COR-L47 (cell line): ENCODE results near the gene OGT.
"Not testable (repeated sequence)": the region's sequence is repeated elsewhere in the genome, so short reads cannot be mapped to it uniquely, and the experiment has no call there.

ENCODE experiments used
- DNase-seq: peaks from one replicate; lab custom pipeline; 2025; lab: John Stamatoyannopoulos, UW

The OGT gene

GRCh38 chrX:71586929-71587328 is 54.0 kb downstream of the OGT start:
- DNase-seq: no peak

GRCh38 chrX:71593210-71593609 is 60.3 kb downstream of the OGT start:
- not testable (repeated sequence) for DNase-seq

DNA sequence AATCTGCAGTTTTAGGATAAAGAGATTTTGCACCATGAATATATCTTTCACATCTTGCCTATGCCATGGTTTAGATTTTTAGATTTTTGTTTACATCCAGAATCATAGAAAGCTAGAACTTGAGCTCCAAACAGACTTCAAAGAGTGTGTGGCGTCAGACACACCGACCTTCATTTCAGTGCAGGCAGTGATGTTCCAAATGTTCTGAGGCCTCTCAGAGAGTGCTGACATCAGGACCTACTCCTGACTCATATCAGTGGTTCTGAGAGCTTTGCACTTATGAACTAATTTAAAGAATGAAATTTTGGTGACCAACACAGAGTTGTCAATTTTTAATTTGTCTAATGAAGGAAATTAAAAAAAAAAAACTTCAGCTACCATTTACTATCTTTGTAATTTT is 67.1 kb downstream of the OGT start:
- no peak for DNase-seq

DNA sequence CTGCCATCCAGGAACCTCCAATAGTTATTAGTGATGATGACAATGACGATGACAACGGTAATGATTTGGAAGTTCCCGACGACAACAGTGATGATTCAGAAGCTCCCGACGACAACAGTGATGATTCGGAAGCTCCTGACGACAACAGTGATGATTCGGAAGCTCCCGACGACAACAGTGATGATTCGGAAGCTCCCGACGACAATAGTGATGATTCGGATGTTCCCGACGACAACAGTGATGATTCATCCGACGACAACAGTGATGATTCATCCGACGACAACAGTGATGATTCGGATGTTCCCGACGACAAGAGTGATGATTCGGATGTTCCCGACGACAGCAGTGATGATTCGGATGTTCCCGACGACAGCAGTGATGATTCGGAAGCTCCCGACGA is 70.7 kb downstream of the OGT start:
- DNase-seq: no peak

DNA sequence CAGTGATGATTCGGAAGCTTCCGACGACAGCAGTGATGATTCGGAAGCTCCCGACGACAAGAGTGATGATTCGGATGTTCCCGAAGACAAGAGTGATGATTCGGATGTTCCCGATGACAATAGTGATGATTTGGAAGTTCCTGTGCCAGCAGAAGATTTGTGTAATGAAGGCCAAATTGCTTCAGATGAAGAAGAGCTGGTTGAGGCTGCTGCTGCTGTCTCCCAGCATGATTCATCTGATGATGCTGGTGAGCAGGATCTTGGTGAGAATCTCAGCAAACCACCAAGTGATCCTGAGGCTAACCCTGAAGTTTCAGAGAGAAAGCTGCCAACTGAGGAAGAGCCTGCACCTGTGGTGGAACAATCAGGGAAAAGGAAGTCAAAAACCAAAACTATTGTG is 71.2 kb downstream of the OGT start:
- DNase-seq: no peak

DNA sequence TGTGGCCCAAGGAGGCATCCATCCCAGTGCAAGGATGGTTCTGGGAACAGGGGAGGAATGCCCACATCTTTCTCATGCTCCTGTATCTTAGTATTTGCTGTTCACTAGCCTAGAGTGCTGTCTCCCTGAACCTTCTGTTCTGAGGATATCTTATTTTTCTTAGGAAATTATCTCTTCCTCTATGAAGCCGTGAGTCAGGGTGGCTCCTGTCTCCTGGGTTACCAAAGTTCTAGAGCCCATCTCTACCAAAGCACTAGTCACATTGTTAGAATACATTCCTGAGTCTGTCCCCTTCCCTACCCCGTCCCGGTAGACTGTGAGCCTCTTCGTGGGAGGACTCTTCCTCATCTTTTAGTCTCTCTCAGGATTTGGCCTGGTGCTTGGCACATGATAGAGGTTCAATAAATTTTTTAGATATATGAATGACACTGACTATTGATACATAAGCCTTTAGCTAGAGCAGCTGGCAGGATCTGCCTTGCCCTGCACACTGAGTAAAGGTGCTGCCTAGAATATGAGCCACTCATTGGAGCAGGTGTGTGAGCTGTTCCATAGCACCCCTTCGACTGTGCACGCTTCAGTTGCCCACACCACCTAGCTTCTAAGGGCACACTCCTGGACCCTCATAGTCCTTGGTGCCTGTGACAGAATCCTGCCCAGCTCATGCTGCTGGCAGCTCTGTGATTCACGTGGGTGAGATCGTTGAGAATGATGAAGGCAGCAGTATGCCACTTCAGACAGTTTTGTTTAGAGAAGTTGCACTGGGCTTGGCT is 72.1 kb downstream of the OGT start:
- no peak for DNase-seq

- DNase-seq: no peak
Measured at GRCh38 chrX:71606536-71607216, 73.8 kb downstream of the OGT start.

- DNase-seq: no peak
Measured at GRCh38 chrX:71607488-71607887, 74.6 kb downstream of the OGT start.

DNA sequence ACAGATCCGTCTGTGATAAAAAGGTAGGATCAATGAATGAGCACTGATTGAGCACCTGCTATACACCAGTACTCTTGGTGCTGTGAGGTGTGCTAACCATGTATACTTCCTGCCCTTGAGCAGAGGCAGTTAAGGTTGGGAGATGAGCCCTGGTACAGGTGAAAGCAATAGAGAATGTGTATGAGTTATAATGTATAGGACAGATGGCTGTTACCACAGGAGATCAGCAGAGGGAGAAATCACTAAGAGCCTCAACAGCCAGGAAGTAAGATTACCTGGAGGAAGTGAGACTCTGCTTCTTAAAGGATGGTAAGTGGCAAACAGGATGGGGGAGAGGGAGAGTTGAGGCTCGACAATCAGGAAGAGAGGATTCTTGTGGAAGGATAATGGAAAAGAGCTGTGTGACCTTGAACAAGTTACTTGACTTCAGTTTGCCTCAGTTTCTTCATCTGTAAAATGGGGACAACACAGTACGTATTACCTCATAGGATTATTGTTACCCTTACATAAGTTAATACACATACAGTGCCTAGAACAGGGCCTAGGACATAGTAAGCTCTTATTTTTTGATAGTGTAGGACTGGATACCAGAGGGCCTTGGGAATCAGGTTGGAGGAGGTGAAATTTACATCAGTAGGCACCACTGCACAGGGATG is 76.3 kb downstream of the OGT start:
- no peak for DNase-seq

- not testable (repeated sequence) for DNase-seq
Measured at GRCh38 chrX:71611736-71612135, 78.8 kb downstream of the OGT start.

- DNase-seq: no peak
Measured at GRCh38 chrX:71612256-71612655, 79.4 kb downstream of the OGT start.

GRCh38 chrX:71615056-71615455 is 82.2 kb downstream of the OGT start:
- no peak for DNase-seq

DNA sequence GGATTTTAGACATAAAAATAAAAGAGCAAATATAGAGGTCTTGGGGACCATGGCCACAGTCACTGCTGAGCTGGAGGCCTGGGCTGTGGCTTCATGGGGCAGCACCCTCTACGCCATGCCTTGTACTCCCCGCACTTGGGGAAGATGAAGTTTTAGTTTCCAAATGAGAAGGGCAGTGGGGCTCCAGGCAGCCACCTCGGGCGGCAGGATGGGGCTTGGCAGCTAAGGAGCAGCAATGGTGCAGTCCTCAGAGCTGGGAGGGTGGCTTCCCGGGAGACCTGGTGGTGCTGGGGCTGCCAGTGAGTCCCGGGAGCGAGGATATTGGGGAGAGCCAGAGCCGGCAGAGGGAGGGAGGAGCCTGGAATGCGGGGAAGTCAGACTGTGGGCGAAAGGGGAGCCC is 83.0 kb downstream of the OGT start:
- no peak for DNase-seq

DNA sequence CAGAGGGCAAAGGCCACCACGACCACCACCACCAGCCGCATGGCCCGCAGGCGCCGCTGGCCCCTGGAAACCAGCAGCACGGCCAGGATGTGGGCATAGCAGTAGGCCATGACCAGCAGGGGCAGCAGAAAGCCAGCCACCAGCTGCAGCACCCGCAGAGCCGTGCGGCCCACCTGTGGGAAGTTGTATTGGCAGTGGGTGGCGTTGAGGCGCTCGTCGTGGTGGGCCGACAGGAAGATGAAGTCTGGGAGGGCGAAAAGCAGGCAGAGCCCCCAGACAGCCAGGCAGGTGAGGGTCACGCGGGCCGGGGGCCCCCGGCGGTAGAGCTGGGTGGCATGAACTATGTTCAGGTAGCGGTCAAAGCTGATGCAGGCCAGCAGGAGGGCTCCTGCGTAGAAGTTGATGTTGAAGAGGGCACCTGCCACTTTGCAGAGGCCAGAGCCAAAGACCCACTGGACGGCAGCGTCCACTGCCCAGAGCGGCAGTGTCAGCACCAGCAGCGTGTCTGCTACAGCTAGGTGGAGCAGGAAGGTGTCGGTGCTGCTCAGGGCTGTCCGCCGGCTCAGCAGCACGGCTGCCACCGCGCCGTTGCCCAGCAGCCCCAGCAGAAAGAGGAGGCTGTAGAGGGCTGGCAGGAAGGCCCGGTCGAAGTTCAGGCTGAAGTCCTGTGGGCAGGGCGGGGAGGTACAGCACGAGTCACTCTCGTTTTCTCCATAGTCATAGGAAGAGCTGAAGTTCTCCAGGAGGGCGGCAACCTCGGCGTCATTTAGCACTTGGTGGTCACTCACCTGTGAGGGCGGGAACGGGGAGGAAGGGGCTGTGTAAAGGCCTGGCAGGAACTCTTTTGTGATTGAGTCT is 84.0 kb downstream of the OGT start:
- DNase-seq: no peak

DNA sequence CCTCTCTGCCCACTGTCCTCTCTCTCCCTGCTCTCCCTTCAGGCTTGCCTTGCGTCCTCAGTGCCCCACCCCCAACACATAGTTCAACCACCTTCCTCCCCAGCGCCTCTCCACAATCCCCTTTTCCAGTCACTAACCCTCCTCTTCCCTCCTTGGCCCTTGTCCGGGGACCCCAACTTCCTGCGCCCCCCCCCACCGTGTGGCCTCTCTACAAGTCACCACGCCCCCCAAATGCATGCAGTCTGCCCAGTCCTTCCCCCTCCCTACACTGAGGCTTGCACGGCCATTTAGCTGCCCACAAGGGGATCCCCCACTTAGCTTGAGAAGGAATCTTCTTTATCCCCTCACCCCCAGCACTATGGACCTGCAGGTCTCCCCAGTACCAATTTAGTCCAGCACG is 84.8 kb downstream of the OGT start:
- DNase-seq: no peak

DNA sequence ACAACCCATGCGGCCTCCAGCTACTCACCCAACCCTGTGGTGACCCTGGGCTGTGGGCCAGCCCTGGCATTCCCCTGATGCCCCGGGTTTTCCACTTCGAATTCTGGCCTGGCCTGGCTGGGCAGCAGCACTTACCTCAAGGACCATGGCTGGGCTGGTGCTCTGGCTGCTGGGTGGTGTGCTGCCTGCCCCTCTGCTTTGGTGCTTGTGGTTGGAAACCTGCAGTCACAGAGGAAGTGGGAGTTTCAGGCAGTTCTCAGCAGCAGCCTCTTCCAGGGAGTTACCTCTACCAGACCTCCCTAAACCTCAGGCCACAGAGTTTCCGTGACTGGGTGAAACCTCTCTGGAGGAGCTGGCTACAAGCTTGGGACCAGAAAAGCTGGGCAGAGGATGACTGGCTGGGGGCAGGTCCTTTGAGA is 85.4 kb downstream of the OGT start, which contains the start of gene CXCR3:
Gene CXCR3 (minus strand): TSS at position 209 of the 419 bp plus-strand sequence. CDS start 62 bp downstream, at position 147.
- no peak for DNase-seq

DNA sequence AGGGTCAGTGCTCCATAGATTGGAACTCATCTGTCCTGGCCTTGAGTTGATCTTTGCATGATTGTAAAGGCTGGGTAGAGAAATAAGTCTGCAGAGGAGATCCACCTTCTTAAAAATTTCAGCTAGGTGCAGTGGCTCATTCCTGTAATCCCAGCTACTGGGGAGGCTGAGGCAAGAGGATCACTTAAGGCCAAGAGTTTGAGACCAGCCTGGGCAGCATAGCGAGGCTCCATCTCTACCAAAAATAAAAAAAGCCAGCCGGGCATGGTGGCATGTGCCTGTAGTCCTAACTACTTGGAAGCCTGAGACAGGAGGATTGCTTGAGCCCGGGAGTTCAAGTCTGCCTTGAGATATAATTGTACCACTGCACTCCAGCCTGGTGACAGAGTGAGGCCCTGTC is 85.9 kb downstream of the OGT start:
- no peak for DNase-seq

DNA sequence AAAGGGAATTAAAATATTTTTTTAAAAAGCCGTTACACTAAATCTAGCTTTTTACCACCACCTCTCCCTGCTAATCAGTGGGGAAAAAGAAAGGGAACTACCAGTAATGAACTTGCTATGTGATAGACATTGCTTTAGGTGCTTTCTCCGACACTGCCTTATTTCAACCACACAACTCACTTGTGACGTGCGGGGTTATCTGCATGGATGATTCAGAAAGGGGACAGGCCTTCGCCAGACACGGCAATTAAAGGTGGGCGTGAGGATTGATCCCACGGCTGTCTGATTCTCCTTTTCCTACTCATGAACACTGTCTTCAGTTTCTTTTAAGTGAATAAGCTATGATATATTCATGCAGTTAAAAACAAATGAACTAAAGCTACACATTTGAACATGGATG is 86.3 kb downstream of the OGT start:
- DNase-seq: no peak

DNA sequence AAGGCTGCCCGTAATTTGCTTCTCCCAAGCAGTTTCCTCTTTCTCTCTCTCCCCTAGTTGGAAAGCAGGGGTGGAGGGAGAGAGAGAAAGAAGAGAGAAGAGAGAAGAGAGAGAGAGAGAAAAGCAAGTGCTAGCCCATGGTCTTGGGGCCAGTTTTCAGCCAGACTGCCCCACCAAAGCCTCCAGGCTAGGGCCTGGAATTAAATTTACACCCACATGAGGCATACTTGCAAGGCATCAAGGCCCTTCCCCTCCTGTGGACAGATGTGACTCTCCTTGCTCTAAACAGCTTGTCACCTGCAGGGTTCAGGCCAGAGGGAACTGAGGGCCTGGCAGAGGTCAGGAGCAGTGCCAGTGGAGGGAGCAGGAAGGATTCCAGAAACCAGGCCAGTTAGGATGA is 87.1 kb downstream of the OGT start:
- DNase-seq: no peak

DNA sequence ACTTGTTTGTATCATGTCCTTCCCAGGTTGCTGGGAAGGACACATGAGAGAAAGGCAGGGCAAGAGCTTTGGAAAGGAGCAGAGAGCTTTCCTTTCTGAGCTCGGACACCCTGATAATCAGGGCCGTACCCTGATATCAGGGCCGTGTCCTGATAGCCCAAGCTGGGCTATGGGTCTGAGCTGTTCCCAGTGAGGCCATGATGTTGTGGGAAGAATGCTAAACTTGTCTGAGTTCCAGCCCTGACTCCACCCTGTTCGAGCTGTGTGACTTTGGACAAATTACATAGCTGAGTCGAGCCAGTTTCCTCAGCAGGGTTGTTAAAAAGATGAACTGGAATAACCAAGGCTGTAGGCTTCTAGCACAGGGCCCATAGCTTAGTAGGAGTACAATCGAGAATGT is 88.7 kb downstream of the OGT start:
- DNase-seq: no peak

DNA sequence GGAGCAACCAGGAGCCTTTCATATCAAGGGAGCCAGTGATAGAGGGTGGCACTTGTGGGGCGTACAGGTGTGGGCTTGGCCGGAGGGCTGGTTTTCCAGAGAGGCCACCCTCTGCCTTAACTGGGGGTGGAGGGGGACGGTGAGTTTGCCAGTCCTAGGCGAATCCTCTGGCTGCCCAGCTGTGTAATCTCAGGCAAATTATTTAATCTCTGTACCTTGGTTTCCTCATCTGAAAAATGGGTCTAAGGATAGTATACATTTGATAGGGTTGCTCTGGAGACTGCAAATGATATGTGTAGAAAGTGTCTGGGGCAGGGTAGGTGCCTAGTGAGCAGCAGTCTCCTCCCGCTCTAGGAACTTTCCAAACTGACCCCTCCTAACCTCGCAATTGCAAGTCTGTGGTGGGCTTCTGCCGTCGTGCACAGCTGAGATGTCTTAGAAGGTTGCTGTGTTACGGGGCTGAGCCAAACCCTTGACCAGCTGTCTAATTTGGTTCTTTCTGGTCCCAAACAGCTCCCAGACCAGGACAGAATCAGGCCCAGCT is 89.2 kb downstream of the OGT start:
- DNase-seq: no peak
